ENCODE data around the gene SLC22A17. TPM values are rescaled to one million over a fixed set of nuclear protein-coding genes. Genes with fewer than 3 reads are reported as not detected.

Gene SLC22A17
- total and polyA plus RNA-seq, 10 of the 15 experiments (the other 5 are each of a cell fraction or from before 2014, with no cell fraction given), result not detected

GRCh38 chr14:23354990-23355389 lies 2.3 kb upstream of the SLC22A17 start:
- Histone ChIP-seq H3K4me1 (ENCODE audit: control insufficient read depth, insufficient read depth, low read length) (no peaks in the 10 kb centered on the region), H3K9me3 (replicated peaks; ENCODE audit: control insufficient read depth, insufficient read depth, low read length) (no peaks in the 10 kb centered on the region), H4K20me1 (ENCODE audit: control insufficient read depth, insufficient read depth) (no peaks in the 10 kb centered on the region), H3K9ac (ENCODE audit: control insufficient read depth, insufficient read depth, low read length) (no peak overlapping the region), H3K4me2 (ENCODE audit: control insufficient read depth, insufficient read depth) (no peak overlapping the region), H3K27me3 (replicated peaks in 1 of 2; ENCODE audit: control insufficient read depth in 2 of 2, insufficient read depth in 2 of 2, low read length in 1 of 2) (peaks cover 7 to 11% of the 10 kb centered on the region in 2 experiments), H3K4me3 (no peak overlapping the region), H3K27ac (ENCODE audit: control insufficient read depth, insufficient read depth) (no peak overlapping the region), H2AFZ (ENCODE audit: control insufficient read depth, low read depth, low read length) (no peak overlapping the region), H3K36me3 (ENCODE audit: control insufficient read depth in 2 of 2, insufficient read depth in 2 of 2, low read length in 1 of 2) (no peaks in the 10 kb centered on the region), H3K79me2 (ENCODE audit: control insufficient read depth, insufficient read depth, low read length) (no peaks in the 10 kb centered on the region)
- no peak for ATAC-seq
- no TSS peak for BruUV-seq (replicated peaks)
- no peak for FAIRE-seq
- ChIA-PET CTCF (no interaction called here), SMC1A (ENCODE audit: uncharacterized antibody, unreplicated experiment) (no interaction called here), RAD21 (ENCODE audit: unreplicated experiment) (no interaction called here), POLR2A (no interaction called here)
- 59% methylated on average over 6 of the region's 6 CpGs for WGBS (ENCODE audit: insufficient coverage, insufficient replicate concordance, low lambda C conversion rate, missing lambda C conversion rate)
- DNase-seq (ENCODE audit: low read depth, low spot score), result no peak
- intact Hi-C loops (cut with micrococcal nuclease; ENCODE audit: unreplicated experiment), result no loop called here
- in situ Hi-C loops (cut with MboI), result no loop called here
- TF ChIP-seq ATF2 (IDR thresholded peaks at IDR 0.05; ENCODE audit: low read length), result no peak
- no peak for TF ChIP-seq E2F8 (IDR thresholded peaks at IDR 0.05; ENCODE audit: low read depth, partially characterized antibody)
- TF ChIP-seq NBN (IDR thresholded peaks at IDR 0.05), result no peak
- TF ChIP-seq ZNF207 (IDR thresholded peaks at IDR 0.05; ENCODE audit: borderline replicate concordance), result no peak
- no peak for TF ChIP-seq ZBTB11 (CRISPR knock-in tag; IDR thresholded peaks at IDR 0.05)
- TF ChIP-seq HCFC1 (IDR thresholded peaks at IDR 0.05; ENCODE audit: low read length), result no peak
- no peak for TF ChIP-seq JUNB (IDR thresholded peaks at IDR 0.05)
- TF ChIP-seq BCLAF1 (IDR thresholded peaks at IDR 0.05), result no peak
- TF ChIP-seq NR2C1 (IDR thresholded peaks at IDR 0.05), result no peak
- no peak for TF ChIP-seq PRDM15 (CRISPR knock-in tag; IDR thresholded peaks at IDR 0.05)
- no peak for TF ChIP-seq SREBF1 (IDR thresholded peaks at IDR 0.05; ENCODE audit: low read length)
